PC-3 (cell line): ENCODE results near the gene DGKI.
"Not testable (repeated sequence)": the region's sequence is repeated elsewhere in the genome, so short reads cannot be mapped to it uniquely, and the experiment has no call there.

ENCODE experiments used
- CTCF ChIP-seq: fragments of 300-600 bp; sonication (generic); conservative IDR thresholded peaks from 2 replicates; pipeline ENCODE4 v1.5.1; 2017; ENCODE audit warnings: antibody characterized with exemption, low read depth, mild to moderate bottlenecking, low read length
- EZH2 ChIP-seq: fragments of 300-600 bp; sonication (generic); IDR thresholded peaks from one replicate; pipeline ENCODE4 v1.6.1; 2017; ENCODE audit warnings: antibody characterized with exemption, mild to moderate bottlenecking, low read length; ENCODE audit not compliant: unreplicated experiment
- EZH2phosphoT487 ChIP-seq: fragments of 300-600 bp; sonication (generic); IDR thresholded peaks from 2 replicates; pipeline ENCODE4 v1.6.1; 2018; ENCODE audit warnings: mild to moderate bottlenecking, antibody characterized with exemption, low read length, borderline replicate concordance

GRCh38 chr7:137832990-137833389, 13.8 kb downstream of the DGKI start:
- TF ChIP-seq CTCF, EZH2, EZH2phosphoT487: not testable (repeated sequence)
